Hematopoietic multipotent progenitor cell treated with erythropoietin and hydrocortisone succinate and interleukin-3 and kit ligand, for 8 days (in vitro differentiated cells): ENCODE measurements around the gene TMEM167A.

Source experiments
- DNase-seq: peaks from one replicate; pipeline ENCODE4 v3.0.0-alpha.2; 2015

The TMEM167A gene

GRCh38 chr5:83076742-83077661 is at the start of gene TMEM167A, which contains the start of gene XRCC4:
Gene TMEM167A (minus strand): TSS chr5:83077394. CDS start chr5:83077323, 71 bp downstream.
Gene XRCC4 (plus strand): TSS chr5:83077547. CDS start chr5:83104920, 27,373 bp downstream.
- peak; percentile 99 for DNase-seq

GRCh38 chr5:83126501-83126900 is 49.3 kb upstream of the TMEM167A start:
- no peak for DNase-seq

GRCh38 chr5:83125560-83125959 is 48.4 kb upstream of the TMEM167A start:
- DNase-seq: no peak

- DNase-seq: no peak
Measured at GRCh38 chr5:83124593-83124992, 47.4 kb upstream of the TMEM167A start.

- DNase-seq: no peak
Measured at GRCh38 chr5:83118976-83119375, 41.8 kb upstream of the TMEM167A start.

GRCh38 chr5:83118471-83118870 is 41.3 kb upstream of the TMEM167A start:
- DNase-seq: peak; percentile 10

- no peak for DNase-seq
Measured at GRCh38 chr5:83115816-83116215, 38.6 kb upstream of the TMEM167A start.

GRCh38 chr5:83109380-83109779 is 32.2 kb upstream of the TMEM167A start:
- no peak for DNase-seq

- DNase-seq: no peak
Measured at GRCh38 chr5:83107692-83108420, 30.7 kb upstream of the TMEM167A start.

GRCh38 chr5:83104021-83104420 is 26.8 kb upstream of the TMEM167A start:
- DNase-seq: peak; percentile 35

GRCh38 chr5:83102364-83102980 is 25.3 kb upstream of the TMEM167A start:
- DNase-seq: peak; percentile 70

- DNase-seq: peak; percentile 5
Measured at GRCh38 chr5:83101514-83101913, 24.3 kb upstream of the TMEM167A start.

- DNase-seq: peak; percentile 56
Measured at GRCh38 chr5:83099445-83099844, 22.3 kb upstream of the TMEM167A start.

- DNase-seq: no peak
Measured at GRCh38 chr5:83099001-83099400, 21.8 kb upstream of the TMEM167A start.

GRCh38 chr5:83097689-83098231 is 20.6 kb upstream of the TMEM167A start:
- DNase-seq: peak; percentile 68

- no peak for DNase-seq
Measured at GRCh38 chr5:83096660-83097339, 19.6 kb upstream of the TMEM167A start.

- no peak for DNase-seq
Measured at GRCh38 chr5:83095957-83096539, 18.9 kb upstream of the TMEM167A start.

- DNase-seq: no peak
Measured at GRCh38 chr5:83095163-83095956, 18.2 kb upstream of the TMEM167A start.

GRCh38 chr5:83093692-83094091 is 16.5 kb upstream of the TMEM167A start:
- no peak for DNase-seq

- no peak for DNase-seq
Measured at GRCh38 chr5:83092619-83093018, 15.4 kb upstream of the TMEM167A start.

GRCh38 chr5:83090169-83090568 is 13.0 kb upstream of the TMEM167A start:
- no peak for DNase-seq
